Measurements from ENCODE around the gene CNN1.
"Not testable (repeated sequence)": the region's sequence is repeated elsewhere in the genome, so short reads cannot be mapped to it uniquely, and the experiment has no call there.

The CNN1 gene

DNA sequence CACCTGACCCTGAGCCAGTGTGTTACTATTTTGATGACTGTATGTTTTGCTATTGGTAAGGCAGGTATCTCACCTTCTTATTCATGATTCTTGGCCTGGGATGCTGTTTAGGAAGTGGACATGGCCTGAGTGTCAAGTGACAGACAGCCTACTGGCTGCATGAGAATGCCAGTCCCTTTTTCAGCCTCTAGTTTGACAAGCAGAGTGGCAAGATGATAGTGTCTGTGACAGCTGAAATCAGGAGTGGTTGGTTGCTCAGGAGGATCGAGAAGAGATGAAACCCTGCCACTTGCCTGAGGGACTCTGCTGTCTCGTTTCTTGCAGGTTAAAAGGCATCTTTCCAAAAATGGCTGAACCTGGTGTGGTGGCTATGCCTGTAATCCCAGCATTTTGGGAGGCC is 27.5 kb downstream of the CNN1 start:
- no peak for DNase-seq

GRCh38 chr19:11570039-11570462 is 31.4 kb downstream of the CNN1 start:
- DNase-seq: no peak

DNA sequence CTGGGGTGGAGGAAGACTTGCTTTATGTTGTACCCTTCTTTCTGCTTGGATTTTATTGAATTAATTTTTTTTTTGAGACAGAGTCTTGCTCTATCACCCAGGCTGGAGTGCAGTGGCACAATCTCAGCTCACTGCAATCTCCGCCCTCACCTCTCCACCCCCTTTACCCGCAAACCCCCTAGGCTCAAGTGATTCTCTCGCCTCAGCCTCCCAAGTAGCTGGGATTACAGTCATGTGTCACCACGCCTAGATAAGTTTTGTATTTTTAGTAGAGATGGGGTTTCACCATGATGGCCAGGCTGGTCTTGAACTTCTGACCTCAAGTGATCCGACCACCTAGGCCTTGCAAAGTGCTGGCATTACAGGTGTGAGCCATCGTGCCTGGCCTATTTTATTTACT is 34.7 kb downstream of the CNN1 start:
- not testable (repeated sequence) for DNase-seq

GRCh38 chr19:11573763-11574162 is 35.1 kb downstream of the CNN1 start:
- DNase-seq: not testable (repeated sequence)

DNA sequence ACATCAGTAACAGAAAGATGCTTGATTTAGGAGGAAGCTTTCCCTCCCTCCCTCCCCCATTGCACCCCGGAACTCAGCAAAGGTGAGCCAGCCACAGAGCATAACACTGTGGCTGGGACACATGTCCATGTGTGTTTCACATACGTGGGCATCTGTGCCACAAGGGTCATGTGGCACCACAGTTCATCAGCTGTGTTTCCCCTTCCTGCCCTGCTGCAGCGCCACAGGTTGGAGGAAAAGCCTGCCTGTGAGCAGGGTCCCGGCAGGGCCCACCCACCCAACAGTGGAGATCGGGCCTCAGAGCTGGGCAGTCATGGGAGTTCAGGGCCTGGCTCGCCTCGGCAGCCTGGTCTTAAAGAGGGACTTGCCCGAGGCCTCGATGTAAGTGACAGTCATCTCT is 36.0 kb downstream of the CNN1 start:
- DNase-seq: no peak

DNA sequence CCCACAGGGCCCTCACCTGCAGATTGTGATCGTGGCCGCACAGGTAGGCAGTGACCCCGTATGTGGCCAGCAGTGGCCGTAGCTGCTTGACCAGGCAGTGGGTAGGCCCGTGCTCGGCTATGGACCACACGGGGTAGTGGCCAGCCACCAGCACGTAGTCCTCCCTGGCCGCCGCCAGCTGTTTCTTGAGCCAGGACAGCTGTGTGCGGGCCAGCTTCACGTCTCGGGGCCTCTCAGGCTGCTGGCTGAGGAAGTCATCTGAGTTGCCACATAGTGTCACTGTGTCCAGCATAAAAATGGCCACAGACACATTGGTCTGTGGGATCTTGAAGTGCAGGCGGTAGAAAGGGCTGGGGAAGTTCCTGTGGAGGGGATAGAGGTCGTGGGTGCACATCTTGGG is 37.6 kb downstream of the CNN1 start:
- DNase-seq: no peak

DNA sequence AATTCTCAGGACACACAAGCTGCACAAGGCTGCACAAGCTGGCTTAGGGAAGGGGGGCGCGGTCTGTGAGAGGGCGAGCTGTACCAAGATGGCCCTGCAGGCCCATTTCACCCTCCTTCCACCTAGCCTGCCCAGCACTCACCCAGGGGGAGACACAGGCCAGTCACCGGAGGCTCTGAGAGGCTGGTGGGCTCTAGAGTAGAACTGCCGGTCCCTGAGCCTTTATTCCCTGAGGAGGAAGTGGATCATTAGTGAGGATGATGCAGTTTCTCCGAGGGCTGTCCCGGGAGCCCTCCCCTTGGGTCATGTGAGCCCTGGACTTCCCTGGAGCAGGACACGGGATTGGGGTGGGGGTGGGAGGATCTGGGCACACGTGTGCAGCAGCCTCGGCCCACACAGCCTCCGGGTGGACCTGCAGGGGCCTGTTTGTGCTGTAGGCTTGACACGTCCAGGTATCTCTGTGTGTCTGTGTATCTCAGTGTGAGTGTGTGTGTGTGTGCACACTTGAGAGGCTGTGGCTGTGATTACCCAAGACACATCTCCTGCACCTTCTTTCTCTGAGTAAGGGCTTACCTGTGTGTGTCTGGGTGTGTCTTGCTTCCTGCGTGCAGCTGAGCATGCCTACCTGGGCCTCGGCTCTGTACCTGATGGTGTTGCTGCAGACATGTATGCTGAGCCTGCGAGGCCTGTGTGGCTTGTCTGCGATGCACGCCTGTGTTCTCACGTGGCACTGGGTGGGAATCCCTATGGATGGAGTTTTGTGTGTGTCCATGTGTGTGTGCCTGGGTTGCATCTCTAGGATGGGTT is 39.0 kb downstream of the CNN1 start, which contains the start of gene ACP5:
Gene ACP5 (minus strand): TSS at position 195 of the 807 bp plus-strand sequence. CDS start 328 bp downstream, outside the sequence.
- DNase-seq: no peak

DNA sequence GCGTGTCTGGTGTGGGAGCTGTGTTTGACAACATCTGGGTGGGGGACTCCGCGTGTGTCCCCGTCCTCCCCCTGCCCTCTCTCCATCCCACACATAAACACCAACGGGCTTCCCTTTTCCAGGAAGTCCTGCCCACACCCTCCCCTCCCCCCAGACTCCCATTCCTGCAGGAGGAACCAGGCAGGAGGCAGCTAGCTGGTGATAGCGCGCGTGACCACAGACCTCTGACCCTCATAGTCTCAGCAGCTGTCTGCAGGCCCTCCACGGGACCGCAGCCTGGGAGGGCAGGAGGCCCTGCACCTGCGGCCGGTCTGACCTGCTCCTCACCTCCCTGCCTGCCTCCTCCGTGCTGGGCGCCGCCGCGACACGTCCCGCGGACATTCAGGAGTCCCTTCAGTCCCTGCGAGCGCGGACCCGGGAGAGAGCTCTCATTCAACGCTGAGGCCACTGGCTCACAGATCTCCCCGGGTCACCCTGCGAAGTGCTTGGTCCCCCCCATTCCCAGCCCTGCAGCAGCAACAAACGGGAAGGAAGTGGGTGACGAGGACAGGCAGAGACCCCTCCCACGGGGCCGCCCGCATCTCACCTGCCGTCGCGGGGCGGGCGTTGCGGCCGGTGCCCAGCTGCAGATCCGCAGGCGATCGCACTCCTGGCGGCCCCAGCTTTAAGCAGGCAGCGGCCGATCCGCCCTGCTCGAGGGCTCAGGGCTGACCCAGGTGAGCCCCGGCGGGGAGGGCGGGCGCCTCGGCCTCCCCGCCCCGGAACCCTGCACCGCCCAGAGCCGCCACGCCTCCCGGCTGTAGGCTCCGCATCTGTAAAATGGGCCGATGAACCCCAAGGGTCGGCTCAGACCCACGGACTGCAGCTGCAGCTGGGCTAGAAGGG is 39.8 kb downstream of the CNN1 start:
- no peak for DNase-seq

DNA sequence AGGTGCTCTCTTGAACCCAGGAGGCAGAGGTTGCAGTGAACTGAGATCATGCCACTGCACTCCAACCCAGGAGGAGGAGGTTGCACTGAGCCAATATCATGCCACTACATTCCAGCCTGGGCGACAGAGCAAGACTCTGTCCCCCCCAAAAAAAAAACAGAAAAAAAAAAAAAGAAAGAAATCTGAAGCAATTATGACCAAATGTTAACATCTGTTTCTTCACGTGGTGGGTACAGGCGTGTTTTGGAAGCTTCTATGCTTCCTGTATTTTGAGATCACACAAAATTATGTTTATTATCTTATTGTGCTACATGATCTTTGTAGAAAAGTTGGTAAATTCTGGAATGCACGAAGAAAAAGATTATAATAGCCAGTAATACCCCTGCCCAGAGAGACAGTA is 41.5 kb downstream of the CNN1 start:
- no peak for DNase-seq

GRCh38 chr19:11581740-11582139 is 43.1 kb downstream of the CNN1 start:
- no peak for DNase-seq

GRCh38 chr19:11586331-11586730 is 47.7 kb downstream of the CNN1 start:
- DNase-seq: no peak

DNA sequence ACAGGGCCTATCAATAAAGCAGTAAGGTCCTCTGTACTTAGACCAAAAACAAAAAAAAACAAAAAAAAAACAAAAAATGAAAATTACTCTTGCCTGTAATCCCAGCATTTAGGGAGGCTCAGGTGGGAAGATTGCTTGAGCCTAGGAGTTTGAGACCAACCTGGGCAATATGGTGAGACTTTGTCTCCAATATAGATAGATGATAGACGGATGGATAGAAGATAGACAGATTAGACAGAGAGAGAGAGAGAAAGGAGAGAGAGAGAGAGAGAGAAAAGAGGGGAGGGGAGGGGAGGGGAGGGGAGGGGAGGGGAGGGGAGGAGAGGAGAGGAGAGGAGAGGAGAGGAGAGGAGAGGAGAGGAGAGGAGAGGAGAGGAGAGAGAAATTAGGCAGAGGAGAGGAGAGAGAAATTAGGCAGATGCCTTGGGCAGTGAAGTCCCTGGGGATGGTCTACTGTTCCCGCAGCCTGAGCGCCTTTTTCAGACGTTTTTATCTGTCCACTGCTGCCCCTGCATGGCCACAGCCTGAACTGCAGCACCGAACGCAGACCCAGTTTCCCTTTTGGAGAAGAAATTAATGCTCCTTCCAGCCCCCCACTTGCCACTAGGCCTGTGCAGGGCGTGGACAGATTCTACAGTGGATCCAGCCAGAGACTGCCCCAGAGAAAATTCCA is 48.8 kb downstream of the CNN1 start:
- DNase-seq: peak; percentile 51

DNA sequence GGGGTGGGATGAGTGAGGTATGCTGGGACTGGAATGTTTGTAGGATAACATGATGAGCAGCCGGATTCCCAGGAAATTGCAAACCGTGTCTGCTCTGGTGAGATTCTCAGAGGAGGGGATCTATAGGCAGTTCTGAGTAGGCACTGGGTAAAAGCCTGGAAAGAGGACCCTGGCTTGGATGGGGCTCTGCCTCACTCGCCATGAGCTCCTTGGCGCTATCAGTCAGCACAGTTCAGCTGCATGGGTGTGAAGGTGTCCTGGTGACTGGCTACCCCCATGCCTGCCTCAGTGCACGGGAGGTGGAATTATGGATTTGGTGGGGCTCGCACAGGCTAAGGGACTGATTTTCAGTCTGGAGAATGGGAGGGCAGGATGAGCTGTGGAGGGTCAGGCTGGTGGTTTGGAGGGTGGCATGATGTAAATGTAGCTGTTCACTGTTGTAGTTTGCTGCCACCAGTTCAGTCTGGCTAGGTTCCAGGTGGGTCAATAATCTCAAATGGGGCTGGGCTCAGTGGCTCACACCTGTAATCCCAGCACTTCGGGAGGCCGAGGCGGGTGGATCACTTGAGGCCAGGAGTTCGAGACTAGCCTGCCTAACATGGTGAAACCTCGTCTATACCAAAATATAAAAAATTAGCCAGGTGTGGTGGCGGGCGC is 49.5 kb downstream of the CNN1 start:
- no peak for DNase-seq

- no peak for DNase-seq
These were observed 55.4 kb downstream of the CNN1 start for GRCh38 chr19:11594084-11594483.

DNA sequence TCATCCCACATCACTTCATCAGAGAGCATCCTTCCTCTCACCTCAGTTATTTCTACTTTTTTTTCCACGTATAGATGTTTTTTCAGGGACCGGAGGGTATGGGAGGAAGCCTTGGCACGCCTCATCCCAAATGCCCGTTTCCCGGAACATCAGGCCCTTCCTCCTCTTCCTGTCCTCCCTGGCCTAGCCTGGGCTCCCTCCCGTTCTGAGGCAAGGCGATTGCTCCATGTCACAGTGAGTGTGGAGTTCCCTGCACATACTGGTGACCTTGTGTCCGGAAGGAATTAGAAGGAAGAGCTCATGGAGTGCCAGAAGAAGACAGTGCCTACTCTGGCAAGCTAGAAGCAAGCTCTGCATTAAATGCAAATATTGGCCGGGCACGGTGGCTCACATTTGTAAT is 57.5 kb downstream of the CNN1 start:
- no peak for DNase-seq

DNA sequence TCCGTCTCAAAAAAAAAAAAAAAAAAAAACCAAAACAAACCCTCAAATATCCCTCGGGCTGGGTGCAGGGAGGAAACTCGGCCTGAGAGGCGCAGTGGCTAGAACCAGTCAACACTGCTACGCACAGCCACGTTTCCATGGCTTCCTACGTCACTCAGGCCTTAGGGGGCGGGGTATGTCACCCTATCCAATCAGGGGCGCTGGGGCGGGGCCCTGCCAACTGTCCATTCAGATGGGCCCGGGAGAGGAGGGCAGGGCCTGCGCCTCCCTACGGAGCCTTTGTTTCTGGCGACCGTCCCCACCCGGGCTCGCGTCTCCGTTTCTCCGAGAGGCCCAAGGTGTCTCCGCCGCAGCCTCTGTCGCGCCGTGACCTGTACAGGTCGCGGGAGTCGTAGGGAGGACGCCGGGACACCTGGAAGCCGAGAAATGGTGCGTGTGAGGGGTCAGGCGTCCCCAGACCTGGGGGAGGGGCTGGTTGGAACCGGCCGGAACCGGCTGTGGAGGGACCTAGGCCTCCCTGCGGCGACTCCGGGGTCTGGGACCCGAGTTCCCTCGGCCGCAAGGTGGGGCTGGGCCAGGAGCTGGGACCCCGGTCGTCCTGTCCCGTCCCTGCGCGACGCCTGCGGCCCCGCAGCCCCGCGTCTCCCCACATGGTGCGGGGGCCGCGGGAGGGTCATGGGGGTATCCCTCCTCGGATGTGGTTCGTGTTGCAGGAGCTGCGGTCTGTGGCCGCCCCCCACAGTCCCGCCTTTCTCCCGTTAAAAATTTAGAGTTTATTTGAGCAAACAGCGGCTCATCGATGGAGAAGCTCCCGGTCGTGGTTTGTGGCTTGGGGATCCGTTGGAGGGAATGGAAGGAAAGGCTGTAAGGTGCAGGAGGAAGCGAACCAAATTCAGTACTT is 58.8 kb downstream of the CNN1 start, which contains the start of gene ZNF627:
Gene ZNF627 (plus strand): TSS at position 282 of the 901 bp plus-strand sequence. CDS start 145 bp downstream, at position 427.
- peak; percentile 89 for DNase-seq

GRCh38 chr19:11598103-11598483 is 59.4 kb downstream of the CNN1 start:
- no peak for DNase-seq

DNA sequence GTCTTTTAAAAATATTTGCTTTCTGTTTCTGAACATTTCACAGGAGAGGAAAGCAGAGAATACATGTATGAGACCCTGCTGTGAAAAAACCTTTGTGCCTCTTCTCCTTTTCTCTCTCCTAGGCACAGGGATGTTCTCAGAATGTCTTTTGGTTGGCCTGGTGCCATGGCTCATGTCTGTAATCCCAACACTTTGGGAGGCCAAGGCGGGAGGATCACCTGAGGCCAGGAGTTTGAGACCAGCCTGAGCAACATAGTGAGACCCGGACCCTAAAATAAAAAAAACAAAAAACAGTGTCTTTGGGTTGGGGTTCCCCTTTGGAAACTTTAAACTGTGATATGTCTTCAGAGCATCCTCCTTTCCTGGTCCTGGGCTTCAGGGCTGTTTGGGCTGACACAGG is 60.1 kb downstream of the CNN1 start:
- no peak for DNase-seq

DNA sequence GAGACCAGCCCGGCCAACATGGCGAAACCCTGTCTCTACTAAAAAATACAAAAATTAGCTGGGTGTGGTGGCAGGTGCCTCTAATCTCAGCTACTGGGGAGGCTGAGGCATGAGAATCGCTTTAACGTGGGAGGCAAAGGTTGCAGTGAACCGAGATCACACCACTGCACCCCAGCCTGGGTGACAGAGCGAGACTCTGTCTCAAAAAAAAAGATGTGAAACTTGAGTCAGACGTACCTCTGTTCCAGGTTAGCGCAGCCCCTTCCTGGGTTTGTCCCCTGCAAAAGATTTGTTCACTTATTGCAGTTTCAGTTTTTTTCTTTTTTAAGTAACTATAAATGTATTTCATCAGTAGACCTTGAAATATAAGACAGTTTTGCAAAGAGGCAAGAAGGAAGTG is 61.1 kb downstream of the CNN1 start:
- DNase-seq: not testable (repeated sequence)

Data from DMS 273 treated with DMSO at 0.1 percent for 48 hours (cell line).